Pancreas (tissue), 10 donors: ENCODE results near the gene PAPOLA. TPM values are rescaled to one million over a fixed set of nuclear protein-coding genes. Genes with fewer than 3 reads are reported as not detected.

Experiments
- ATAC-seq, 4 donors: fragments of 200-7000 bp; cut with Tn5 transposase; one replicate each; pipeline versions ENCODE4 v1.8.0 to v1.9.1; 2020; ENCODE audit warnings: mild to moderate bottlenecking in 4 of 4, moderate library complexity in 4 of 4
- DNase-seq, 6 donors: peaks; one replicate each; pipeline ENCODE4 v3.0.0-alpha.2; 2020
- FAIRE-seq: peaks from 2 replicates; lab custom pipeline; 2012; peaks lifted over from hg19 to GRCh38; lab: Jason Lieb, UNC
- H3K27ac ChIP-seq, 4 donors: fragments of 200-600 bp; sonication (generic); 1 replicate in 3 of 4; 2 replicates in 1 of 4; pipeline versions ENCODE4 v1.5.0 to v1.8.0; 2020
- H3K27me3 ChIP-seq, 4 donors: fragments of 200-600 bp; one replicate each; pipeline ENCODE4 v1.8.0; 2021
- H3K36me3 ChIP-seq, 3 donors: fragments of 200-600 bp; sonication (generic) in 1 of 3; one replicate each; pipeline versions ENCODE4 v1.5.0 to v1.8.0; 2020 to 2021
- H3K4me1 ChIP-seq, 3 donors: fragments of 200-600 bp; one replicate each; pipeline ENCODE4 v1.8.0; 2021
- H3K4me3 ChIP-seq, 4 donors: fragments of 200-600 bp; sonication (generic) in 2 of 4; one replicate each; pipeline versions ENCODE4 v1.5.0 to v1.8.0; 2020 to 2021
- H3K9me3 ChIP-seq, 4 donors: fragments of 200-600 bp; one replicate each; pipeline ENCODE4 v1.8.0; 2021
- WGBS, 2 donors: extraction: QIAGEN DNeasy Blood & Tissue Kit; methylation state at CpG; one replicate each; pipeline ENCODE4 v1.1.7; 2013; 5-methylcytosine and 5-hydroxymethylcytosine counted together
- intact Hi-C, 3 donors: fragments of 100-400 bp; cut with DNase I; formaldehyde crosslinking; loops; one replicate each; pipeline versions ENCODE4 v1.11.1 to v1.14.2; 2022
- polyA plus RNA-seq, 2 donors: library from polyadenylated mRNA; stranded (reverse); fragments of 200-250 nt; gene quantifications; one replicate each; pipeline ENCODE4 v1.2.3, GENCODE V29; 2013
- total RNA-seq, 6 donors: library from RNA; stranded (reverse); fragmentation: NEBNext Ultra II Directional in 4 of 6; extraction: Animal tissue kit (Norgen Biotek cat#: 25700) in 4 of 6; gene quantifications; one replicate each; pipeline versions ENCODE4 v1.2.1 to v1.2.4, GENCODE V29; 2021 to 2023
- TF ChIP-seq, protein P1 (sequence below), 4 donors: fragments of 200-600 bp; sonication (generic) in 3 of 4; IDR thresholded peaks; one replicate each; pipeline versions ENCODE4 v1.5.0 to v1.8.0; 2021; ENCODE audit warnings: antibody characterized with exemption in 4 of 4
- donor health status: healthy with polysubstance abuse.
- donor health status: DM: no; HTN: no; CAD: no; lungs with moderate emphysema.
- donor health status: DM: no; HTN: no; CAD: no.
- donor health status: control.
- donor health status: control.
- donor health status: Bipolar disorder and iron deficiency.
- donor health status: DM: yes; HTN: yes; CAD: no.
- donor health status: DM: no; HTN: no; CAD: no.
- donor health status: DM: no; HTN: no; CAD: no.
- donor health status: DM: yes; HTN: yes; CAD: no.

The PAPOLA gene
- total and polyA plus RNA-seq, 8 donors: 47.6 to 130 (median 78.6) TPM

- FAIRE-seq (no peak), ATAC-seq (no peak), DNase-seq (no peak)
- Histone ChIP-seq H3K4me3 (no peak overlapping the region), H3K27me3 (no peaks in the 10 kb centered on the region), H3K27ac (no peak overlapping the region), H3K9me3 (no peaks in the 10 kb centered on the region), H3K36me3 (peaks cover 0 to 27% (median 0%) of the 10 kb centered on the region in 3 donors), H3K4me1 (peaks cover 0 to 12% (median 11%) of the 10 kb centered on the region in 3 donors)
- intact Hi-C loops: no loop called here
- TF ChIP-seq, protein P1, sequence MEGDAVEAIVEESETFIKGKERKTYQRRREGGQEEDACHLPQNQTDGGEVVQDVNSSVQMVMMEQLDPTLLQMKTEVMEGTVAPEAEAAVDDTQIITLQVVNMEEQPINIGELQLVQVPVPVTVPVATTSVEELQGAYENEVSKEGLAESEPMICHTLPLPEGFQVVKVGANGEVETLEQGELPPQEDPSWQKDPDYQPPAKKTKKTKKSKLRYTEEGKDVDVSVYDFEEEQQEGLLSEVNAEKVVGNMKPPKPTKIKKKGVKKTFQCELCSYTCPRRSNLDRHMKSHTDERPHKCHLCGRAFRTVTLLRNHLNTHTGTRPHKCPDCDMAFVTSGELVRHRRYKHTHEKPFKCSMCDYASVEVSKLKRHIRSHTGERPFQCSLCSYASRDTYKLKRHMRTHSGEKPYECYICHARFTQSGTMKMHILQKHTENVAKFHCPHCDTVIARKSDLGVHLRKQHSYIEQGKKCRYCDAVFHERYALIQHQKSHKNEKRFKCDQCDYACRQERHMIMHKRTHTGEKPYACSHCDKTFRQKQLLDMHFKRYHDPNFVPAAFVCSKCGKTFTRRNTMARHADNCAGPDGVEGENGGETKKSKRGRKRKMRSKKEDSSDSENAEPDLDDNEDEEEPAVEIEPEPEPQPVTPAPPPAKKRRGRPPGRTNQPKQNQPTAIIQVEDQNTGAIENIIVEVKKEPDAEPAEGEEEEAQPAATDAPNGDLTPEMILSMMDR (IDR thresholded peaks at IDR 0.05): no peak
- 83 to 88% methylated on average over 4 of the region's 4 CpGs for WGBS, 2 donors
Observed at GRCh38 chr14:96519970-96520369, 17.8 kb downstream of the PAPOLA start.

DNA sequence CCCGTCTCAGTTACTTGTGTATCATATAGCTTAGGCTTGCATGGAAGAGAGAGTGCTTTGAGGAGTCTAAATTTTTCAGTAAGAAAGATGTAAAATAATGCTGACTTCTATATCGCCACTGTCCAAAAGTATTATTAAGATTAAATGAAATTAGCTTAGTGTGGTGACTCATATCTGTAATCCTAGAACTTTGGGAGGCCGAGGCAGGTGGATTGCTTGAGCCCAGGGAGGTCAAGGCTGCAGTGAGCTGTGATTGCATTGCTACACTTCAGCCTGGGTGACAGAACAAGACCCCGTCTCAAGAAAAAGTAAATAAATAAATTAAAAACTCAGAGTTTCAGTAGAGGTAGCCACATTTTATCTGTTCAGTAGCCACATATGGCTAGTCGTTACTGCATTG, 23.3 kb downstream of the PAPOLA start:
- Histone ChIP-seq H3K4me1 (no peaks in the 10 kb centered on the region), H3K9me3 (no peaks in the 10 kb centered on the region), H3K27me3 (no peaks in the 10 kb centered on the region), H3K36me3 (peaks cover 0 to 45% (median 0%) of the 10 kb centered on the region in 3 donors), H3K27ac (no peak overlapping the region), H3K4me3 (no peak overlapping the region)
- FAIRE-seq (no peak), DNase-seq (no peak), ATAC-seq (no peak)
- 82 to 83% methylated on average over 5 of the region's 5 CpGs for WGBS, 2 donors
- TF ChIP-seq, protein P1 (IDR thresholded peaks at IDR 0.05): no peak
- intact Hi-C loops: no loop called here

DNA sequence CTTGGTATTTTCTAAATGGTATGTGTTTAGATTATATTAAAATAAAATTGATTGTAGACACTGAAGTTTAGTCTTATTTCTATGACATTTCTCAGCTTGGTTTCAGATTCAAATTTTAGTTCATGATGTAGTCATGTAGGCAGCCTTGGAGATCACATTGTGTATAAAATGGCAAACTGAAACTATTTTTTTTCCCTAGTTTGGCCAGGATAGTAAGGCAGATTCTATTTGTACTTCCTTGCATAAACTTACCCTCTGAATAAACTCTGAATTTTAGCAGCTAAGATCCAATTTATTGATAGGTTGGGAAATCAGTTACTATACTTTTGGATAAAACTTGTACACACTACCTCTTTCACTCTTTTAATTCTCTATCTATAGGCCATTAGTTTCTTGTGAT, 30.4 kb downstream of the PAPOLA start:
- intact Hi-C loops: no loop called here
- H3K36me3 ChIP-seq: peaks cover 0 to 9% (median 4%) of the 10 kb centered on the region in 3 donors
- no peak for ATAC-seq

DNA sequence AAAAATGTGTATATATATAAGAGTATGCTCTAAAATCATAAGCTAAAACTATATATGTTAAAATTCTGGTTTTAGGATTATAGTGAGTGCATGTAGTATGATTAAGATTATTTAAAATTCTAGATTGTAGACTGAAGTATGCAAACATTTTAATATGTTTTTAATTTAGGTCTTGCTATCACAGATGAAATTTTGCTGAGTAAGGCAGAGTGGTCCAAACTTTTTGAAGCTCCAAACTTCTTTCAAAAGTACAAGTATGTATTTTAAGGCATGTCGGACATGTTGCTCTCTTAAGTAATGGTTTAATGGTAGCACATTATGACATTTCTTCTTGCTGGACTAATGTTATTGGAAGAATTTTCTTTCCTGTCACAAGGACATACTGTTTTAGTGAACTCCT, 34.6 kb downstream of the PAPOLA start:
- DNase-seq: no peak
- TF ChIP-seq, protein P1 (IDR thresholded peaks at IDR 0.05): no peak
- H3K36me3 ChIP-seq: peaks cover 0 to 6% (median 0%) of the 10 kb centered on the region in 3 donors
- FAIRE-seq: no peak
- peak overlapping the region in 1 of 4 donors; percentile 69 for H3K27ac ChIP-seq
- intact Hi-C loops: no loop called here
- no peaks in the 10 kb centered on the region for H3K9me3 ChIP-seq
- ATAC-seq: no peak
- H3K4me3 ChIP-seq: no peak overlapping the region
- peaks cover 23 to 29% (median 23%) of the 10 kb centered on the region in 3 donors for H3K4me1 ChIP-seq
- 97 to 100% methylated on average over 1 of the region's 1 CpG for WGBS, 2 donors
- no peaks in the 10 kb centered on the region for H3K27me3 ChIP-seq

More for the DNA sequence above, 30.4 kb downstream of the PAPOLA start:
- FAIRE-seq: no peak
- TF ChIP-seq, protein P1 (IDR thresholded peaks at IDR 0.05): no peak
- Histone ChIP-seq H3K9me3 (no peaks in the 10 kb centered on the region), H3K27ac (no peak overlapping the region), H3K4me3 (no peak overlapping the region), H3K4me1 (peaks cover under 1 to 9% (median 3%) of the 10 kb centered on the region in 3 donors), H3K27me3 (no peaks in the 10 kb centered on the region)
- no peak for DNase-seq

DNA sequence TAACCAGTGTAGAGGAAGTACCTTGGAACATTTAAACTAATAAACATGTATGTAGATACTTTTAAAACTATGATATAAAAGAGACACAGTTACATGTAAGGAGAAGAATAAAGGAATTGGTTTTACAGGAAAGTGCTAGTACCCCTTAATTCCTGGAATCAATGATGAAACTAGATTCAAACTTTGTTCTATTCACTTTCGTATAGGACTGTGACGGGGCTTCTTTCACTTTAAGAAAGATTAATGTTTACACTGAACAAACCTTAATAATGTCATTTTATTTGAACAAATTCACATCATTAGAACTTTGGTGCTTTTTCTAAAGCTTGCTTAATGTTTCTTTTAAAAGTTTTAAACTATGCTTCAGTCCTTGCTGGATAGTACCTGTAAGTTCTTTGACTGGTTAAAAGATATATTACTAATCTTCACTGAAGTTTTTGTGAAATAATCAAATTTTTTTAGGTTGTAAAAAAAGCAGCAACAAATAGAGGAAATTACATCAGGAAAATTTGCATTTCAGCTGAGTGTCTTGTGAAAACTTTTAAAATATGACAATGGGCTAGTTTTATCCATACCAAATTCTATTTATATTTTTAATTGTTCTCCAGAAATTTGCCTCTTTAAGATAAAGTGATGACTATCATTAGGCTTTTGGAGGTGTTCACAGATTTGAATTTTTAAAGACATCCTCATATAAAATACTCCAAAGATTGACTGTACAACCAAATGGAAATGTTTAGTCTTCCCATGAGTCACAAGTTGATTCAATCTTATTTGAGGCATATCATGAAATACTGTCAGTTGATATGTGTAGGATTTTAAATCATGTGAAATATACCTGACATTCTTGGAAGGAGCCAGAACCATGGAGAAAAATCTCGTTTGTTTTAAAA, 36.2 kb downstream of the PAPOLA start:
- intact Hi-C loops: no loop called here
- peak overlapping the region in 2 of 4 donors; percentile 68 to 69 for H3K27ac ChIP-seq
- no peaks in the 10 kb centered on the region for H3K36me3 ChIP-seq
- H3K9me3 ChIP-seq: no peaks in the 10 kb centered on the region
- DNase-seq: no peak
- peak; percentile 71 to 91 (median 84) for ATAC-seq
- H3K4me1 ChIP-seq: peaks cover 23 to 29% (median 23%) of the 10 kb centered on the region in 3 donors
- 8 to 13% methylated on average over 3 of the region's 3 CpGs for WGBS, 2 donors
- no peaks in the 10 kb centered on the region for H3K27me3 ChIP-seq
- peak overlapping the region in 1 of 4 donors; percentile 9 for H3K4me3 ChIP-seq
- TF ChIP-seq, protein P1 (IDR thresholded peaks at IDR 0.05): no peak
- peak; percentile 23 for FAIRE-seq
